Measurements from ENCODE around the gene LSM2. TPM values are rescaled to one million over a fixed set of nuclear protein-coding genes. Genes with fewer than 3 reads are reported as not detected.

LSM2 gene
- total RNA-seq, 1 donor from 2014 or later: 50.6 TPM

DNA sequence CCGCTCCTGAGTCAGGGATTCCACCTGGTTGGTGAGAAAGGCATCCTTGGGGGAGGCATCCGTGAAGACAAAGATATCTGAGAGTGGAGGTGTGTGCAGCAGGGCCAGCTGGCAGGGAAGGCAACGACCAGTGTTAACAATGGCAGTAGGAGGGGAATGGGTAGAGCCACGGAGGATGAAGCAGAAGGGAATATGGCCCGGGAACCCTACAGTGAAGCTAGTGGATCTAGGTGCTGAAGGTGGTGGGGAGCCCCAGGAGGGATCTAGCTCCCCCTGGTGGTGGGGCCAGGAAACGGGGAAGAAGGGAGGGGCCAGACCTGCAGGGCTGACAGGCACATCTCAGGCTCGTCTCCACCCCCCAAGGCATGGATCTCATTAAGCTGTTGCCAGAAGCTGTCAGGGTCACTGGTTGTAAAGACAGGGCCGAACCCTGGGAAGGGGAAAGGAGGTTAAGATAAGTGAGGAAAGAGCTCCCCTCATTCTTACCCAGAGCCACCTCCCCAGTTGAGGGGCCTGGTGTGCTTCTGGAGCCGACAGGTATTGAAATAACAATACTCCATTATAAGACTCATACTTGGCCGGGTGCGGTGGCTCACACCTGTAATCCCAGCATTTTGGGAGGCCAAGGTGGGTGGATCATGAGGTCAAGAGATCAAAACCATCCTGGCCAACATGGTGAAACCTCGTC is 36.9 kb downstream of the LSM2 start:
- Mint-ChIP-seq H3K9me3 (ENCODE audit: unreplicated experiment) (no peaks in the 10 kb centered on the region), H3K27me3 (ENCODE audit: unreplicated experiment) (no peaks in the 10 kb centered on the region), H3K4me3 (ENCODE audit: unreplicated experiment) (no peak overlapping the region), H3K36me3 (ENCODE audit: unreplicated experiment) (no peaks in the 10 kb centered on the region), H3K4me1 (ENCODE audit: unreplicated experiment) (no peaks in the 10 kb centered on the region), H3K27ac (ENCODE audit: unreplicated experiment) (no peak overlapping the region)
- DNase-seq (ENCODE audit: extremely low spot score, unreplicated experiment): no peak
- TF ChIP-seq, protein P1, sequence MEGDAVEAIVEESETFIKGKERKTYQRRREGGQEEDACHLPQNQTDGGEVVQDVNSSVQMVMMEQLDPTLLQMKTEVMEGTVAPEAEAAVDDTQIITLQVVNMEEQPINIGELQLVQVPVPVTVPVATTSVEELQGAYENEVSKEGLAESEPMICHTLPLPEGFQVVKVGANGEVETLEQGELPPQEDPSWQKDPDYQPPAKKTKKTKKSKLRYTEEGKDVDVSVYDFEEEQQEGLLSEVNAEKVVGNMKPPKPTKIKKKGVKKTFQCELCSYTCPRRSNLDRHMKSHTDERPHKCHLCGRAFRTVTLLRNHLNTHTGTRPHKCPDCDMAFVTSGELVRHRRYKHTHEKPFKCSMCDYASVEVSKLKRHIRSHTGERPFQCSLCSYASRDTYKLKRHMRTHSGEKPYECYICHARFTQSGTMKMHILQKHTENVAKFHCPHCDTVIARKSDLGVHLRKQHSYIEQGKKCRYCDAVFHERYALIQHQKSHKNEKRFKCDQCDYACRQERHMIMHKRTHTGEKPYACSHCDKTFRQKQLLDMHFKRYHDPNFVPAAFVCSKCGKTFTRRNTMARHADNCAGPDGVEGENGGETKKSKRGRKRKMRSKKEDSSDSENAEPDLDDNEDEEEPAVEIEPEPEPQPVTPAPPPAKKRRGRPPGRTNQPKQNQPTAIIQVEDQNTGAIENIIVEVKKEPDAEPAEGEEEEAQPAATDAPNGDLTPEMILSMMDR (IDR thresholded peaks at IDR 0.05): peak; percentile 66

DNA sequence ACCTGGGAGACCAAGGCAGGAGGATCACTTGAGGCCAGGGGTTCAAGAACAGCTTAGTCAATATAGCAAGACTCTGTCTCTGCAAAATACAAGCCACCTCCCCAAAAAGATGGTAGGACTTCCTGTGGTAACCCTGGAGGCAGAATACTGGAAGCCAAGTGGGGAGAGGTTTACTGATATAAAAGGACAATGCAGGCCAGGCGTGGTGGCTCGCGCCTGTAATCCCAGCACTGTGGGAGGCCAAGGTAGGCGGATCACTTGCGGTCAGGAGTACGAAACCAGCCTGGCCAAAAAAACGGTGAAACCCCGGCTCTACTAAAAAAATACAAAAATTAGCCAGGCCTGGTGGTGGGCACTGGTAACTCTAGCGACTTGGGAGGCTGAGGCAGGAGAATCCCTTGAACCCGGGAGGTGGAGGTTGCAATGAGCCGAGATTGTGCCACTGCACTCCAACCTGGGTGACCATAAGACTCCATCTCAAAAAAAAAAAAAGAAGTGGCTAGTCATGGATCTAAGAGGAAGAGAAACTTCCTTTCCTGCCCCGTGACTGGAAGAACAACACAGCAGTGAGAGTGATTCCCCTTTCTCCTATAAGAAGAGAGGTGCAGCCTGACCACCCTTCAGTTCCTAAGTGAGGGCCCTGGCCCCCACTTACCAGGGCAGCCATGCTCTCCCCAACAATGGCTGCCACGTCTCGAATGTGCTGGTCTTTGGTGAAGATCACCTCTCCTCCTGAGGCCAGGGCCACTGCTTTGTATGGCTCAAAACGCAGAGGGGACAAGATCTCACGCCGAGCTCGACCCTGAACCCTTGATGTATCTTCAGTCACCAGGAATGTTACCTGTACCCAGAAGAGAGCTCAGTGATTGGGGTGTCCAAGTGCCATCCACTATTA is 38.2 kb downstream of the LSM2 start:
- Mint-ChIP-seq H3K4me3 (ENCODE audit: unreplicated experiment) (no peak overlapping the region), H3K27ac (ENCODE audit: unreplicated experiment) (no peak overlapping the region), H3K36me3 (ENCODE audit: unreplicated experiment) (no peaks in the 10 kb centered on the region), H3K4me1 (ENCODE audit: unreplicated experiment) (peaks cover 2% of the 10 kb centered on the region), H3K27me3 (ENCODE audit: unreplicated experiment) (no peaks in the 10 kb centered on the region), H3K9me3 (ENCODE audit: unreplicated experiment) (no peaks in the 10 kb centered on the region)
- no peak for DNase-seq (ENCODE audit: extremely low spot score, unreplicated experiment)
- TF ChIP-seq, protein P1 (IDR thresholded peaks at IDR 0.05): no peak

DNA sequence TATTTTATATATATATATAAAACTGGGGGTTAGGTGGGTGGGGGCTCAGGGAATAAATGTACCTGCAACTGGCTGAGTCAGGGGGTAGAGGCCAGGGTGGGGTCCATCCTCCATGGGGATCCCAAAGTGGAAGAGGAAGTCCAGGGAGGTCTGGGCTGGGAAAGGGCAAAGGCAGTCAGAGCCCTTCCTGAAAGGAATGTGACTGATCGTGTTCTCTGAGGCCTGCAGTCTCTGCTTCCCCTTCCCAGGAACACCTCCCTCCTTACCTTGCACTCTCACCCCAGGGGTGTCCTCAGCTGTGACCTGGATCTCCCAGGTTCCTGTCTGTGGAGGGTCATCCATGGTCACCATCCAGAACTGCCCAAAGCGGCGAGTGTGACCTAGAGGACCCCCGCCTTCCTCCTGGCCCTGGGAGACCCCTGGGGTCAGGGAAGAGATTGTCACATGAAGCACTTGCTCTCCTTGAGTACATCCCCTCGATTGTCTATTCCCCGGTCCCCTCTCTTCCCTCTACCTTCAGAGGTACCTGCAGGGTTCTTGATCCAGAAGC is 39.6 kb downstream of the LSM2 start:
- Mint-ChIP-seq H3K9me3 (ENCODE audit: unreplicated experiment) (no peaks in the 10 kb centered on the region), H3K27me3 (ENCODE audit: unreplicated experiment) (no peaks in the 10 kb centered on the region), H3K36me3 (ENCODE audit: unreplicated experiment) (no peaks in the 10 kb centered on the region), H3K4me3 (ENCODE audit: unreplicated experiment) (no peak overlapping the region), H3K27ac (ENCODE audit: unreplicated experiment) (no peak overlapping the region), H3K4me1 (ENCODE audit: unreplicated experiment) (peaks cover 6% of the 10 kb centered on the region)
- DNase-seq (ENCODE audit: extremely low spot score, unreplicated experiment): no peak
- TF ChIP-seq, protein P1 (IDR thresholded peaks at IDR 0.05): no peak

DNA sequence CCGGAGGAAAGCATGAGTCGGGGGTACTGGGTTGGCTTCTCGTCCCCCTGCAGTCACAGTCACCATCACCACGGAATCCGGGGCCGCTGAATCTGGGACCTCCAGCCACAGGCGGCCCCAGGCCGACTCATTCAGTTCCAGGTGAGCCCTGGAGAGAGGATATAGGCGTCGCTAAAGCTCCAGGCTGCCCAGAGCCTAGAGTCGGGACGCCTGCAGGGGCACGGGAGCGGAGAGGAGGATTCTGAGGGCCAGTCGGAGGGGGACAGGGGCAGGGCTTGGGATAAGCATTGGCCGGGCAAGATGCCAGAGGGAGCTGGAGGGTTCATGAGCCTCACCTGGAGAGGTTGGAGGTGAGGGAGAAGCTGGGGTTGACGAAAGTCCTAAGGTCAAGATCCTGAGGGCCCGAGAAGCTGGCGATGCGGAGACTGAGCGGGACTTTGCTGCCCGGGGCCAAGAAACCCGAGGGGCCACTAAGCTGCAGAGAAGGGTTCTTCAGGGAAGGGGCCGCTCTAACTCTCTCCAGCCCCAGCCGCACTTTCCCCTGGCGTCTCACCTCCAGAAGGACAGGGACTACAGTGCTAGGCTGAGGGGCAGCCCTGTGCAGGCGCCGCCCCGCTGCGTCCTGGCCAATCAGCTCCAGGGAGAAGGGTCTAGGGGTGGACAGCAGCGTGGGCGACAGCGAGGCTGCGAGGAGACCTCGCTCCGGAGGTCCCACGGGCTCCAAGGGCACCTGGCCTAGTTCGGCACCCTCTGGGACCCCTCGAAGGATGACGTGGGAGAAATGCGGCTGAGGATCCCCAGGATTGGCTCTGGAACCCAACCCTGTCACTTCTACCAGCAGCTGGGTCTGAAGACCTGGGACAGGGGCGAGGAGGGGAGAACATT is 40.6 kb downstream of the LSM2 start:
- Mint-ChIP-seq H3K36me3 (ENCODE audit: unreplicated experiment) (peaks cover 5% of the 10 kb centered on the region), H3K9me3 (ENCODE audit: unreplicated experiment) (no peaks in the 10 kb centered on the region), H3K4me1 (ENCODE audit: unreplicated experiment) (peaks cover 6% of the 10 kb centered on the region), H3K27me3 (ENCODE audit: unreplicated experiment) (no peaks in the 10 kb centered on the region), H3K27ac (ENCODE audit: unreplicated experiment) (no peak overlapping the region), H3K4me3 (ENCODE audit: unreplicated experiment) (no peak overlapping the region)
- TF ChIP-seq, protein P1 (IDR thresholded peaks at IDR 0.05): no peak
- no peak for DNase-seq (ENCODE audit: extremely low spot score, unreplicated experiment)

Measured in osteocyte (in vitro differentiated cells).